Liver (tissue), 9 donors: Measurements from ENCODE around the gene YLPM1. TPM values are rescaled to one million over a fixed set of nuclear protein-coding genes. Genes with fewer than 3 reads are reported as not detected.

Experiments
- DNase-seq: peaks from one replicate; pipeline ENCODE4 v3.0.0-alpha.2; 2017; ENCODE audit warnings: low spot score
- H3K27ac ChIP-seq, 2 donors: one replicate each; pipeline ENCODE4 v1.7.0; 2013; ENCODE audit warnings: inconsistent platforms in 2 of 2, low read length in 2 of 2, control low read depth in 1 of 2, low read depth in 1 of 2, mild to moderate bottlenecking in 1 of 2
- H3K27me3 ChIP-seq, 4 donors: one replicate each; pipeline versions ENCODE4 v1.6.1 to v1.7.0; 2013; ENCODE audit warnings: low read length in 3 of 4, inconsistent platforms in 1 of 4, mild to moderate bottlenecking in 1 of 4, moderate library complexity in 1 of 4; ENCODE audit not compliant: control insufficient read depth in 4 of 4, insufficient read depth in 4 of 4
- H3K36me3 ChIP-seq, 4 donors: one replicate each; pipeline versions ENCODE4 v1.6.1 to v1.7.0; 2013; ENCODE audit warnings: low read length in 3 of 4, mild to moderate bottlenecking in 3 of 4, low read depth in 1 of 4, moderate library complexity in 1 of 4; ENCODE audit not compliant: control insufficient read depth in 4 of 4, insufficient read depth in 3 of 4
- H3K4me1 ChIP-seq, 4 donors: one replicate each; pipeline versions ENCODE4 v1.6.1 to v1.7.0; 2013; ENCODE audit warnings: low read length in 3 of 4, mild to moderate bottlenecking in 3 of 4, moderate library complexity in 1 of 4; ENCODE audit not compliant: control insufficient read depth in 4 of 4, insufficient read depth in 4 of 4
- H3K4me3 ChIP-seq, 3 donors: one replicate each; pipeline versions ENCODE4 v1.6.1 to v1.7.0; 2013; ENCODE audit warnings: low read length in 3 of 3, control low read depth in 1 of 3, low read depth in 1 of 3, mild to moderate bottlenecking in 1 of 3
- H3K9ac ChIP-seq, 2 donors: one replicate each; pipeline ENCODE4 v1.7.0; 2013; ENCODE audit warnings: low read length in 2 of 2, mild to moderate bottlenecking in 2 of 2, moderate library complexity in 2 of 2, control low read depth in 1 of 2, low read depth in 1 of 2
- H3K9me3 ChIP-seq, 4 donors: one replicate each; pipeline versions ENCODE4 v1.6.1 to v1.7.0; 2013; ENCODE audit warnings: low read length in 3 of 4; ENCODE audit not compliant: control insufficient read depth in 4 of 4
- ATF3 ChIP-seq: IDR thresholded peaks from 2 replicates; pipeline ENCODE4 v1.6.1; 2016; ENCODE audit warnings: antibody characterized with exemption
- EGR1 ChIP-seq, 2 donors: IDR thresholded peaks; 2 replicates each; pipeline ENCODE4 v1.6.1; 2016 to 2018; ENCODE audit warnings: antibody characterized with exemption in 2 of 2, low read depth in 2 of 2
- FOXA1 ChIP-seq: IDR thresholded peaks from 2 replicates; pipeline ENCODE4 v1.6.1; 2016; ENCODE audit warnings: antibody characterized with exemption
- FOXA2 ChIP-seq: IDR thresholded peaks from 2 replicates; pipeline ENCODE4 v1.6.1; 2016; ENCODE audit warnings: antibody characterized with exemption
- GABPA ChIP-seq, 2 donors: IDR thresholded peaks in 1 of 2; conservative IDR thresholded peaks in 1 of 2; 2 replicates each; pipeline ENCODE4 v1.6.1; 2016; ENCODE audit warnings: antibody characterized with exemption in 2 of 2, mild to moderate bottlenecking in 1 of 2, moderate library complexity in 1 of 2
- HNF4A ChIP-seq, 2 donors: conservative IDR thresholded peaks; 2 replicates each; pipeline ENCODE4 v1.6.1; 2016; ENCODE audit warnings: antibody characterized with exemption in 2 of 2, mild to moderate bottlenecking in 2 of 2
- HNF4G ChIP-seq: IDR thresholded peaks from 2 replicates; pipeline ENCODE4 v1.6.1; 2016; ENCODE audit warnings: antibody characterized with exemption
- JUND ChIP-seq, 2 donors: IDR thresholded peaks; 2 replicates each; pipeline ENCODE4 v1.6.1; 2016; ENCODE audit warnings: antibody characterized with exemption in 2 of 2
- NR2F2 ChIP-seq: IDR thresholded peaks from 2 replicates; pipeline ENCODE4 v1.6.1; 2016; ENCODE audit warnings: antibody characterized with exemption
- RAD21 ChIP-seq, 2 donors: IDR thresholded peaks; 2 replicates each; pipeline ENCODE4 v1.6.1; 2016; ENCODE audit warnings: antibody characterized with exemption in 2 of 2, mild to moderate bottlenecking in 2 of 2
- REST ChIP-seq: IDR thresholded peaks from 2 replicates; pipeline ENCODE4 v1.6.1; 2016; ENCODE audit warnings: antibody characterized with exemption, mild to moderate bottlenecking
- RXRA ChIP-seq, 2 donors: IDR thresholded peaks; 2 replicates each; pipeline ENCODE4 v1.6.1; 2017 to 2018; ENCODE audit warnings: antibody characterized with exemption in 2 of 2, mild to moderate bottlenecking in 1 of 2
- SP1 ChIP-seq: IDR thresholded peaks from 2 replicates; pipeline ENCODE4 v1.6.1; 2018; ENCODE audit warnings: antibody characterized with exemption, mild to moderate bottlenecking
- TAF1 ChIP-seq: conservative IDR thresholded peaks from 2 replicates; pipeline ENCODE4 v1.6.1; 2016; ENCODE audit warnings: antibody characterized with exemption, mild to moderate bottlenecking
- YY1 ChIP-seq: IDR thresholded peaks from 2 replicates; pipeline ENCODE4 v1.6.1; 2016; ENCODE audit warnings: antibody characterized with exemption, mild to moderate bottlenecking
- WGBS: extraction: QIAGEN DNeasy Blood & Tissue Kit; methylation state at CpG from one replicate; pipeline ENCODE4 v1.1.7; 2013; 5-methylcytosine and 5-hydroxymethylcytosine counted together
- polyA plus RNA-seq, 2 donors: library from polyadenylated mRNA; stranded (reverse) in 1 of 2; unstranded in 1 of 2; fragments of 200-250 nt in 1 of 2; fragments of >200 nt in 1 of 2; fragmentation: Nextera tagmentation in 1 of 2; extraction: Ambion mirVana in 1 of 2; gene quantifications; one replicate each; pipeline versions ENCODE4 v1.2.1 to v1.2.3, GENCODE V29; 2013 to 2015
- total RNA-seq, 2 donors: library from RNA; depleted of rRNA; stranded (reverse); fragments of >200 nt; gene quantifications; one replicate each; pipeline ENCODE4 v1.2.3, GENCODE V29; 2014
- TF ChIP-seq, protein P1 (sequence below): IDR thresholded peaks from 2 replicates; pipeline ENCODE4 v1.6.1; 2016; ENCODE audit warnings: antibody characterized with exemption
- TF ChIP-seq, protein P2 (sequence below): fragments of 150-350 bp; IDR thresholded peaks from 2 replicates; pipeline ENCODE4 v1.5.1; 2017; ENCODE audit warnings: improper control_type of control experiment, low read depth, low read length; ENCODE audit not compliant: missing input control
- TF ChIP-seq, protein P3 (sequence below): IDR thresholded peaks from 2 replicates; pipeline ENCODE4 v1.6.1; 2016; ENCODE audit warnings: antibody characterized with exemption
- donor health status: healthy.
- donor health status: healthy.
- donor health status: healthy.
- donor health status: healthy.
- donor health status: healthy.

Gene YLPM1
- total and polyA plus RNA-seq, 4 donors = 5.9 to 27.3 (median 13.2) TPM

- TF ChIP-seq, protein P1, sequence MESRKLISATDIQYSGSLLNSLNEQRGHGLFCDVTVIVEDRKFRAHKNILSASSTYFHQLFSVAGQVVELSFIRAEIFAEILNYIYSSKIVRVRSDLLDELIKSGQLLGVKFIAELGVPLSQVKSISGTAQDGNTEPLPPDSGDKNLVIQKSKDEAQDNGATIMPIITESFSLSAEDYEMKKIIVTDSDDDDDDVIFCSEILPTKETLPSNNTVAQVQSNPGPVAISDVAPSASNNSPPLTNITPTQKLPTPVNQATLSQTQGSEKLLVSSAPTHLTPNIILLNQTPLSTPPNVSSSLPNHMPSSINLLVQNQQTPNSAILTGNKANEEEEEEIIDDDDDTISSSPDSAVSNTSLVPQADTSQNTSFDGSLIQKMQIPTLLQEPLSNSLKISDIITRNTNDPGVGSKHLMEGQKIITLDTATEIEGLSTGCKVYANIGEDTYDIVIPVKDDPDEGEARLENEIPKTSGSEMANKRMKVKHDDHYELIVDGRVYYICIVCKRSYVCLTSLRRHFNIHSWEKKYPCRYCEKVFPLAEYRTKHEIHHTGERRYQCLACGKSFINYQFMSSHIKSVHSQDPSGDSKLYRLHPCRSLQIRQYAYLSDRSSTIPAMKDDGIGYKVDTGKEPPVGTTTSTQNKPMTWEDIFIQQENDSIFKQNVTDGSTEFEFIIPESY = no peak
- TF ChIP-seq, protein P2, sequence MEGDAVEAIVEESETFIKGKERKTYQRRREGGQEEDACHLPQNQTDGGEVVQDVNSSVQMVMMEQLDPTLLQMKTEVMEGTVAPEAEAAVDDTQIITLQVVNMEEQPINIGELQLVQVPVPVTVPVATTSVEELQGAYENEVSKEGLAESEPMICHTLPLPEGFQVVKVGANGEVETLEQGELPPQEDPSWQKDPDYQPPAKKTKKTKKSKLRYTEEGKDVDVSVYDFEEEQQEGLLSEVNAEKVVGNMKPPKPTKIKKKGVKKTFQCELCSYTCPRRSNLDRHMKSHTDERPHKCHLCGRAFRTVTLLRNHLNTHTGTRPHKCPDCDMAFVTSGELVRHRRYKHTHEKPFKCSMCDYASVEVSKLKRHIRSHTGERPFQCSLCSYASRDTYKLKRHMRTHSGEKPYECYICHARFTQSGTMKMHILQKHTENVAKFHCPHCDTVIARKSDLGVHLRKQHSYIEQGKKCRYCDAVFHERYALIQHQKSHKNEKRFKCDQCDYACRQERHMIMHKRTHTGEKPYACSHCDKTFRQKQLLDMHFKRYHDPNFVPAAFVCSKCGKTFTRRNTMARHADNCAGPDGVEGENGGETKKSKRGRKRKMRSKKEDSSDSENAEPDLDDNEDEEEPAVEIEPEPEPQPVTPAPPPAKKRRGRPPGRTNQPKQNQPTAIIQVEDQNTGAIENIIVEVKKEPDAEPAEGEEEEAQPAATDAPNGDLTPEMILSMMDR = no peak
Observed at GRCh38 chr14:74836251-74836960, 73.3 kb downstream of the YLPM1 start (continued).

- TF ChIP-seq HNF4G (no peak), REST (no peak), NR2F2 (no peak), EGR1 (IDR thresholded peaks at IDR 0.05; ENCODE audit: low read depth in 2 of 2) (no peak), SP1 (no peak), HNF4A (conservative IDR thresholded peaks at IDR 0.05) (no peak), JUND (IDR thresholded peaks at IDR 0.05) (no peak), FOXA1 (no peak), YY1 (no peak), TAF1 (no peak), ATF3 (no peak), GABPA (IDR thresholded peaks at IDR 0.05 in 1 of 2, conservative IDR thresholded peaks at IDR 0.05 in 1 of 2) (no peak), FOXA2 (no peak), RAD21 (IDR thresholded peaks at IDR 0.05) (no peak), RXRA (IDR thresholded peaks at IDR 0.05) (no peak)
- TF ChIP-seq, protein P2 = no peak
- TF ChIP-seq, protein P3, sequence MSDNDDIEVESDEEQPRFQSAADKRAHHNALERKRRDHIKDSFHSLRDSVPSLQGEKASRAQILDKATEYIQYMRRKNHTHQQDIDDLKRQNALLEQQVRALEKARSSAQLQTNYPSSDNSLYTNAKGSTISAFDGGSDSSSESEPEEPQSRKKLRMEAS = no peak
- TF ChIP-seq, protein P1 = no peak
- Histone ChIP-seq H3K9me3 (no peaks in the 10 kb centered on the region), H3K4me1 (no peaks in the 10 kb centered on the region), H3K27me3 (no peaks in the 10 kb centered on the region), H3K4me3 (no peak overlapping the region), H3K9ac (peak overlapping the region; percentile 20 to 43), H3K27ac (peak overlapping the region in 1 of 2 donors; percentile 45), H3K36me3 (peaks cover 0 to 5% (median under 1%) of the 10 kb centered on the region in 4 donors)
- 59% methylated on average over 2 of the region's 2 CpGs for WGBS
- DNase-seq = no peak
Observed at GRCh38 chr14:74838166-74838565, 75.0 kb downstream of the YLPM1 start.
